SK-N-SH (cell line): Measurements from ENCODE around the gene FUNDC2. TPM values are rescaled to one million over a fixed set of nuclear protein-coding genes. Genes with fewer than 3 reads are reported as not detected.

Experiments
- CTCF ChIA-PET: fragments of 300-600, 350-600 bp; formaldehyde crosslinking; extraction: SDS; loops from one replicate; lab custom pipeline; 2021; lab: Yijun Ruan, JAX
- POLR2A ChIA-PET: fragments of 350-600 bp; sonication (Branson Sonifier 250); formaldehyde crosslinking; extraction: SDS; loops from one replicate; lab custom pipeline; 2020; ENCODE audit warnings: antibody characterized with exemption, inconsistent platforms; lab: Yijun Ruan, JAX
- DNase-seq: peaks from one replicate; pipeline ENCODE4 v3.0.0; 2012
- H2AFZ ChIP-seq: fragments of 200-600 bp; sonication (generic); 2 replicates; pipeline ENCODE4 v1.8.1; 2016; ENCODE audit warnings: antibody characterized with exemption, mild to moderate bottlenecking, low read depth
- H3F3A ChIP-seq: fragments of 200-600 bp; sonication (generic); replicated peaks from 2 replicates; pipeline ENCODE3; 2016; ENCODE audit warnings: antibody characterized with exemption, mild to moderate bottlenecking; ENCODE audit not compliant: insufficient read depth
- H3K27ac ChIP-seq, 2 experiments: fragments of 200-500 bp in 1 of 2; fragments of 200-600 bp in 1 of 2; sonication (Bioruptor generic) in 1 of 2; sonication (generic), shearing (Covaris generic) in 1 of 2; 2 replicates each; pipeline versions ENCODE4 v1.5.1 to v1.6.1; 2014 to 2016; ENCODE audit warnings: low read depth in 2 of 2, inconsistent platforms in 1 of 2, low read length in 1 of 2, mild to moderate bottlenecking in 1 of 2, mixed read lengths in 1 of 2
- H3K27me3 ChIP-seq: fragments of 200-600 bp; sonication (generic), shearing (Covaris generic); 2 replicates; pipeline ENCODE4 v1.6.1; 2016; ENCODE audit warnings: mixed run types; ENCODE audit not compliant: insufficient read depth
- H3K36me3 ChIP-seq, 2 experiments: fragments of 200-500 bp in 1 of 2; fragments of 200-600 bp in 1 of 2; sonication (Bioruptor generic) in 1 of 2; sonication (generic) in 1 of 2; replicated peaks in 1 of 2; 2 replicates each; pipeline versions ENCODE3 to v1.5.1; 2014 to 2016; ENCODE audit warnings: low read length in 1 of 2, mild to moderate bottlenecking in 1 of 2; ENCODE audit not compliant: insufficient read depth in 2 of 2, control insufficient read depth in 1 of 2
- H3K4me1 ChIP-seq, 2 experiments: fragments of 200-500 bp in 1 of 2; fragments of 200-600 bp in 1 of 2; sonication (Bioruptor generic) in 1 of 2; sonication (generic), shearing (Covaris generic) in 1 of 2; 2 replicates each; pipeline versions ENCODE4 v1.5.1 to v1.6.1; 2014 to 2016; ENCODE audit warnings: low read depth in 1 of 2, low read length in 1 of 2, mixed run types in 1 of 2; ENCODE audit not compliant: insufficient read depth in 2 of 2, control insufficient read depth in 1 of 2
- H3K4me2 ChIP-seq: fragments of 200-600 bp; sonication (generic), shearing (Covaris generic); 2 replicates; pipeline ENCODE4 v1.6.1; 2017; ENCODE audit warnings: mixed run types
- H3K4me3 ChIP-seq, 2 experiments: fragments of 200-500 bp in 1 of 2; fragments of 200-600 bp in 1 of 2; sonication (Bioruptor generic) in 1 of 2; sonication (generic), shearing (Covaris generic) in 1 of 2; 2 replicates each; pipeline versions ENCODE4 v1.5.1 to v1.8.1; 2014 to 2016; ENCODE audit warnings: low read depth in 2 of 2, inconsistent platforms in 1 of 2, low read length in 1 of 2, mild to moderate bottlenecking in 1 of 2, mixed read lengths in 1 of 2, moderate library complexity in 1 of 2
- H3K79me2 ChIP-seq: fragments of 200-600 bp; sonication (generic); 2 replicates; pipeline ENCODE4 v1.8.1; 2017; ENCODE audit warnings: mild to moderate bottlenecking; ENCODE audit not compliant: insufficient read depth
- H3K9ac ChIP-seq: fragments of 200-600 bp; sonication (generic); 2 replicates; pipeline ENCODE4 v1.6.1; 2017; ENCODE audit warnings: mixed run types
- H3K9me2 ChIP-seq: fragments of 200-600 bp; sonication (generic); 2 replicates; pipeline ENCODE4 v1.6.1; 2017; ENCODE audit warnings: mixed run types
- H3K9me3 ChIP-seq: fragments of 200-600 bp; sonication (generic); 2 replicates; pipeline ENCODE4 v1.6.1; 2017; ENCODE audit warnings: mixed run types, mild to moderate bottlenecking, moderate library complexity
- H4K20me1 ChIP-seq: fragments of 200-600 bp; sonication (generic); 2 replicates; pipeline ENCODE4 v1.6.1; 2017; ENCODE audit warnings: mild to moderate bottlenecking, mixed run types; ENCODE audit not compliant: insufficient read depth
- ELF1 ChIP-seq: IDR thresholded peaks from 2 replicates; pipeline ENCODE4 v1.4.0; 2012
- GATA2 ChIP-seq: sonication (generic); formaldehyde crosslinking; IDR thresholded peaks from 2 replicates; pipeline ENCODE4 v1.5.0; 2020; ENCODE audit warnings: mild to moderate bottlenecking, missing genetic modification reagents
- JUND ChIP-seq: IDR thresholded peaks from 2 replicates; pipeline ENCODE4 v1.4.0; 2012
- MEF2A ChIP-seq: IDR thresholded peaks from 2 replicates; pipeline ENCODE4 v1.4.0; 2012; ENCODE audit warnings: low read depth, borderline replicate concordance
- MXI1 ChIP-seq: IDR thresholded peaks from 2 replicates; pipeline ENCODE4 v1.6.1; 2012; ENCODE audit warnings: mild to moderate bottlenecking, low read depth, low read length, improper control_type of control experiment
- NFIC ChIP-seq: IDR thresholded peaks from 2 replicates; pipeline ENCODE4 v1.4.0; 2012; ENCODE audit warnings: borderline replicate concordance
- POLR2AphosphoS5 ChIP-seq: IDR thresholded peaks from 2 replicates; pipeline ENCODE4 v1.6.1; 2012; ENCODE audit warnings: low read depth, low read length
- RAD21 ChIP-seq: IDR thresholded peaks from 2 replicates; pipeline ENCODE4 v1.6.1; 2012; ENCODE audit warnings: mild to moderate bottlenecking, low read length
- RCOR1 ChIP-seq: fragments of 150-350 bp; IDR thresholded peaks from 2 replicates; pipeline ENCODE4 v1.6.1; 2017; ENCODE audit warnings: antibody characterized with exemption, low read length
- RXRA ChIP-seq: IDR thresholded peaks from 2 replicates; pipeline ENCODE4 v1.4.0; 2012; ENCODE audit warnings: low read depth, mild to moderate bottlenecking, borderline replicate concordance
- SIN3A ChIP-seq: IDR thresholded peaks from 2 replicates; pipeline ENCODE4 v1.6.1; 2012; ENCODE audit warnings: low read depth, mild to moderate bottlenecking, low read length, moderate library complexity, borderline replicate concordance
- TEAD4 ChIP-seq: IDR thresholded peaks from 2 replicates; pipeline ENCODE4 v1.4.0; 2012; ENCODE audit warnings: mild to moderate bottlenecking, borderline replicate concordance; ENCODE audit not compliant: insufficient read depth
- WGBS: methylation state at CpG from one replicate; pipeline ENCODE4 v1.1.6; 2017; ENCODE audit warnings: low lambda C conversion rate; 5-methylcytosine and 5-hydroxymethylcytosine counted together
- polyA plus RNA-seq, 3 experiments: library from polyadenylated mRNA; depleted of rRNA; stranded (reverse); fragments of >200 nt; gene quantifications; 2 replicates each; pipeline ENCODE4 v1.2.3, GENCODE V29; 2012
- TF ChIP-seq, protein P1 (sequence below): fragments of 150-350 bp; IDR thresholded peaks from 2 replicates; pipeline ENCODE4 v1.6.1; 2017; ENCODE audit warnings: antibody characterized with exemption, low read length, low read depth, borderline replicate concordance
- TF ChIP-seq, protein P2 (sequence below): IDR thresholded peaks from 2 replicates; pipeline ENCODE4 v1.4.0; 2012; ENCODE audit warnings: low read depth, borderline replicate concordance

The FUNDC2 gene
- polyA plus RNA-seq, 1 of the 3 experiments (the other 2 are of a cell fraction) = 55.9 TPM

DNA sequence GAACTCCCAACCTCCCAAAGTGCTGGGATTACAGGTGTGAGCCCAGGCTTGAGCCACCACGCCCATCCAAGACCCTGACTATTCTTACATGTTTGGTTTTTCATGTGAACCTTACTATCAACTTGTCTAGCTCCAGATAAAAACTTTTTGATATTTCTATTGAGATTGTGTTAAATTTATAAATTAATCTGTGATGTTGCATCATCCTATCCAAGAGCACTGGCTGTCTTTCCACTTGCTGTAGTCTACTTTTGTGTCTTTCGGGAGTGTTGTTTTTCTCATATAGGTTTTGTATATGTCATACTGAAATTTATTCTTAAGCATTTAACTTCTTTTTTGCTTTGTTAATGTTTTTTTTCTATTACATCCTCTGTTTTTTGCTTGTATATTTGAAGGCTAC, 79.3 kb downstream of the FUNDC2 start:
- POLR2A ChIA-PET = no interaction called here
- Histone ChIP-seq H3K79me2 (no peaks in the 10 kb centered on the region), H3K4me1 (no peaks in the 10 kb centered on the region), H2AFZ (no peak overlapping the region), H3K9me3 (no peaks in the 10 kb centered on the region), H3K27ac (no peak overlapping the region), H3K9ac (no peak overlapping the region), H3F3A (no peaks in the 10 kb centered on the region), H3K4me3 (no peak overlapping the region), H3K4me2 (no peak overlapping the region), H4K20me1 (no peaks in the 10 kb centered on the region), H3K36me3 (peaks cover 0 to 6% of the 10 kb centered on the region in 2 experiments), H3K9me2 (0 out of 2 replicates have a peak, but pooled peaks cover 3% of the 10 kb centered on the region), H3K27me3 (no peaks in the 10 kb centered on the region)
- WGBS = 53% methylated on average over 2 of the region's 2 CpGs
- TF ChIP-seq, protein P1, sequence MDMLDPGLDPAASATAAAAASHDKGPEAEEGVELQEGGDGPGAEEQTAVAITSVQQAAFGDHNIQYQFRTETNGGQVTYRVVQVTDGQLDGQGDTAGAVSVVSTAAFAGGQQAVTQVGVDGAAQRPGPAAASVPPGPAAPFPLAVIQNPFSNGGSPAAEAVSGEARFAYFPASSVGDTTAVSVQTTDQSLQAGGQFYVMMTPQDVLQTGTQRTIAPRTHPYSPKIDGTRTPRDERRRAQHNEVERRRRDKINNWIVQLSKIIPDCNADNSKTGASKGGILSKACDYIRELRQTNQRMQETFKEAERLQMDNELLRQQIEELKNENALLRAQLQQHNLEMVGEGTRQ = no peak
- TF ChIP-seq GATA2 (CRISPR knock-in tag) = no peak
- TF ChIP-seq RAD21 = no peak
- TF ChIP-seq, protein P2, sequence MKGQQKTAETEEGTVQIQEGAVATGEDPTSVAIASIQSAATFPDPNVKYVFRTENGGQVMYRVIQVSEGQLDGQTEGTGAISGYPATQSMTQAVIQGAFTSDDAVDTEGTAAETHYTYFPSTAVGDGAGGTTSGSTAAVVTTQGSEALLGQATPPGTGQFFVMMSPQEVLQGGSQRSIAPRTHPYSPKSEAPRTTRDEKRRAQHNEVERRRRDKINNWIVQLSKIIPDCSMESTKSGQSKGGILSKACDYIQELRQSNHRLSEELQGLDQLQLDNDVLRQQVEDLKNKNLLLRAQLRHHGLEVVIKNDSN = no peak
- no peak for TF ChIP-seq RXRA
- no peak for TF ChIP-seq MXI1
- no peak for TF ChIP-seq NFIC
- no peak for TF ChIP-seq ELF1
- TF ChIP-seq SIN3A = no peak
- TF ChIP-seq RCOR1 = no peak
- TF ChIP-seq TEAD4 = no peak
- TF ChIP-seq MEF2A = no peak
- TF ChIP-seq POLR2AphosphoS5 = no peak
- CTCF ChIA-PET = interaction anchor here (0.8 to 3.1 kb wide), 4 partner anchors 11 to 20 kb away, joined by 3 to 10 read pairs (median 6); no protein-coding TSS in a partner anchor
- no peak for DNase-seq

DNA sequence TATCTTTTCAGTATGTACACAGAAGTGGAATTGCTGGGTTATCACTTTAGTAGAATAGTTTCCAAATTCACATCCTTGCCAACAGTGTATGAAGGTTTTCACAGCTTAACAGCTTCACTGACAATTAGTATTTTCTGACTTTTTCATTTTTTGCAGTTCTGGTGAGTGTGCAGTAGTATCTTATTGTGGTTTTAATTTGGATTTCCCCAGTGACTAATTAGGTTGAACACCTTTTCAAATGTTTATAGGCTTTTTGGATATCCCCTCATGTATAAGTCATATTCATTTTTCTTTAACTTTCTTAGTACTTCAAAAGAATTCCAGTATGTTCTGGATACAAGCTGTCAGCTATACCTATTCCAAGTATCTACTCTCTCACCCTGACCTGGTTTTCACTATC, 81.8 kb downstream of the FUNDC2 start:
- TF ChIP-seq, protein P2 = no peak
- TF ChIP-seq TEAD4 (no peak), JUND (no peak)
- no peaks in the 10 kb centered on the region for H4K20me1 ChIP-seq
- H3K27ac ChIP-seq = no peak overlapping the region
- H3F3A ChIP-seq = no peaks in the 10 kb centered on the region
- H3K9ac ChIP-seq = no peak overlapping the region
- H2AFZ ChIP-seq = no peak overlapping the region
- no peak overlapping the region for H3K4me3 ChIP-seq
- no peak for DNase-seq
- H3K27me3 ChIP-seq = no peaks in the 10 kb centered on the region
- H3K36me3 ChIP-seq = peaks cover 4 to 6% of the 10 kb centered on the region in 2 experiments
- no peaks in the 10 kb centered on the region for H3K79me2 ChIP-seq
- H3K9me3 ChIP-seq = no peaks in the 10 kb centered on the region; the same call in 1 of the 2 replicates
- H3K9me2 ChIP-seq = 0 out of 2 replicates have a peak, but pooled peaks cover 3% of the 10 kb centered on the region
- ChIA-PET POLR2A (no interaction called here), CTCF (interaction anchor here (2.5 kb wide), 1 partner anchor 14 kb away, joined by 8 read pairs; no protein-coding TSS in a partner anchor)
- no peak overlapping the region for H3K4me2 ChIP-seq
- H3K4me1 ChIP-seq = no peaks in the 10 kb centered on the region

Other genes starting within 250 kb of the FUNDC2 start
- gene MPP1, start 221.4 kb upstream of the FUNDC2 start, polyA plus RNA-seq (2012; rRNA removed) = 12.7 and 13.3 TPM in 2 replicates
- gene SMIM9, start 192.2 kb upstream of the FUNDC2 start, polyA plus RNA-seq (2012; rRNA removed) = not detected in 2 replicates
- gene F8A1, start 140.5 kb upstream of the FUNDC2 start, polyA plus RNA-seq (2012; rRNA removed) = 3.9 and 4.5 TPM in 2 replicates
- gene F8, start 4.1 kb upstream of the FUNDC2 start, polyA plus RNA-seq (2012; rRNA removed) = 2.5 and 4.2 TPM in 2 replicates
- 11.8 and 12.0 TPM in 2 replicates for gene CMC4, start 44.3 kb downstream of the FUNDC2 start, polyA plus RNA-seq (2012; rRNA removed)
- gene MTCP1, start 44.3 kb downstream of the FUNDC2 start, polyA plus RNA-seq (2012; rRNA removed) = 3.7 and 4.9 TPM in 2 replicates
- gene BRCC3, start 44.7 kb downstream of the FUNDC2 start, polyA plus RNA-seq (2012; rRNA removed) = 11.2 and 16.6 TPM in 2 replicates
- gene VBP1, start 189.6 kb downstream of the FUNDC2 start, polyA plus RNA-seq (2012; rRNA removed) = 13.8 and 18.1 TPM in 2 replicates
- gene RAB39B, start 237.6 kb downstream of the FUNDC2 start, polyA plus RNA-seq (2012; rRNA removed) = 1.3 and 1.6 TPM in 2 replicates